ENCODE data around the gene PLEKHA7.
A peak's percentile ranks its signal among the peaks of the same experiment; 100 is the strongest.
"Not testable (repeated sequence)": the region's sequence is repeated elsewhere in the genome, so short reads cannot be mapped to it uniquely, and the experiment has no call there.

Gene PLEKHA7

DNA sequence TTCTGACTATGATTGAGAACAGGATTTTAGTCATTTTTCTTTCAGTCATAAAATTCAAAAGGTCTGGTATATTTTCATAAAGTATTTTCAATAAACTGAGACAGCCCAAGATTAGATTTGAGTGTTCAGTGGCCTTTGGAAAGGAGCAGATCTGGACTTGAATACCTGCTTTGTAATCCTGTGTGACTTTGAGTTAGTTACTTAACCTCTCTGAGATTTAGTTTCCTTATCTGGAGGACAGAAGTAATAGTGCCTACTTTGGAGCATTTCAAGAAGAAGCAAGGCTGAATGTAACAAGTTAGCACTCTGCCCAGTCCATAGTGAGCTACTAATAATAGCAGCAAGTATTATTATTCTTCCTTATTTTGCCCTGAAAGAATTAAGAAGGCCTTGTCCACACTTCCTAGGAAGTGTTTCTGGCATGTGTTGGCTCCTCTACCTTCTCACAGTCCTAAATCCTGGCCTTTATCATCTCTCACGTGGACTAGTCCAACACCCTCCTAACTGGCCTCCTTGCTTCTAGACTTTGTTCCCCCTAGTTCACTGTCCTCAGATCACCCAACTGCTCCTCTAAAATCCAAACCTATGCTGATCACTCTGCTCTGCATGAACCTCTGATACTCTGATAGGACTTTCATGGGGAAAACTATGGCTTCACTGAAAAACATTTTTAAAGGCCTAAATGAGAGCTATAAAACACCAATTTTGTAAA is 115.8 kb downstream of the PLEKHA7 start:
- in situ Hi-C loops (cut with HindIII; ENCODE audit: low pct_ligation_motif_present, low pct_unique_long_range_greater_than_20kb, low sequenced_read_pairs) = no loop called here
- DNase-seq = no peak

DNA sequence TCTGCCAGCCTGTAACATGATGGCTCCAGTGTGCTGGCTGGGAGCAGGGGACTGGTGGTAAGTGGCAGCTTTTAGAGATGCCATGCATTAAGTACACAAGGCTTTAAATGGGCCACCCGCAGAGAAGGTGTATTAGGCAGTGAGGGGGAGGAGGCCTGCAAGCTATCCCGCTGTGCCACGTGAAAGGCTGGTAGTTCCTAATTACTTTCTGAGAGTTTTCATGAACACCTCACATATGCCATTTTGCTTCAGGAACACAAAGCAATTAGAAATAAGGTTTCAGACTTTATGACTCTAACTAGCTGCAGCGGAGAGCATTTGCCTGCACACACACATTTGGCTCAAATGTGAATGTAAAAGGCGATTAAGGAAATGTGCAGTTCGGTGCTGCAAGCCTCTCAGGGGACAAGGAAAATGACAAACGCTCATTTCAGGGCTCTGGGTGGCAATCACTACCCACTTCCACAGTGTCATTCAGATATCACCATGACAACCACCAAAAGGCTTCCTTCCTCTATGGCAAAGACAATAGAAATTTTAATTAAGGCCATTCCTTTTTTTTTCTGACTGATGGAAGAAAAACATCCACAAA is 116.6 kb downstream of the PLEKHA7 start:
- no peak for DNase-seq

DNA sequence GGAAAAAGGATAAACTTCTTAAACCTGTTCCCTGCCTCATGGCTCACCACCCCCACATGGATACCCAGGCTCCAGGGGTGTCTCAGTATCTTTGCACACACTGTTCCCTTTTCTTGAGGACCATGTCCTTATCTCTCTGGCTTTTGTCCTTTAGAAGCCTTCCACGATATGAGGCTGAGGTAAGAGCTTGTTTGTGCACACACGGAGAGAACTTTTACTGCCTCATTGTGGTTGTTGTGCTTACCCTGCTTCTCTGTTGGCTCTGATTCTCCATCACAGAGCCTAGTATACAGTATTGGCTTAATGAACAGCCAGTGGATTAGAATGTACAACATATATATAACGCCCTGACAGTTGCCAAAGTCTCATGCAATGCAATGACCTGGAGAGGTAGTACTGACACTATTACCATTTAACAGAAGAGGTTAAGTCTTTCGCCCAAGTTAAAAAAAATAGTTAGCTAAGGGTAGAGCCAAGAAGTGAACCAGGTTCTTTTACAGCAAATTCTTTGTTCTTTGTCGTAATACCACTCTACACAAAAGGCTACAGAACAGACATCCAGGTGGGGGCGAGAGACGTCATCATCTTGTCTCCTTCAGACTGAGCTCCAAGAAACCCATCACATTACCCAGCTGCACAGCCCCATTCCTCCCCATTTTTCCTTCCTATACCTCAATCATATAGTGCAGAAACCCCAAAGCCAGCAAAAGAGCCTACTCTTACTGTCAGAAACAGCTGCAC is 117.3 kb downstream of the PLEKHA7 start:
- in situ Hi-C loops (cut with HindIII; ENCODE audit: low pct_ligation_motif_present, low pct_unique_long_range_greater_than_20kb, low sequenced_read_pairs) = no loop called here
- DNase-seq = no peak

More for the DNA sequence above, 116.6 kb downstream of the PLEKHA7 start:
- in situ Hi-C loops (cut with HindIII; ENCODE audit: low pct_ligation_motif_present, low pct_unique_long_range_greater_than_20kb, low sequenced_read_pairs) = no loop called here

DNA sequence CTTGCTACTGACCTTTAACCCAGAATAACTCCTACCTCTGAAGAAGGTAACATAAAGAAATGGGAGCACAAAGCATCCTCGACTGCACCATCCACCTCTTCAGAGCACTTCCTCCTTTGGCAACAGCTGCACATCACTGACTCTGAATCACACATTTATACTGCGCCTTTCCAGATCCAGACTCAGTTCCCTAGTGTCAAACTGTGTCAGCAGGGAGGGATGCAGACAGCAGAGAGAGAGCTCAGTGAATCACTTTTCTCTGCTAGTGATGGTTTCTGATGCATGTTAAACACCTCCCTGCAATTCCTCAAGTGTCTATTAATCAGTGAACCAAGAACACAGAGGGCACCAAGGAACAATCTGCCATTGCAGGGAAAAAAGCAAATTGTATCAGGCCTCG is 118.9 kb downstream of the PLEKHA7 start:
- peak; percentile 78 for DNase-seq
- in situ Hi-C loops (cut with HindIII; ENCODE audit: low pct_ligation_motif_present, low pct_unique_long_range_greater_than_20kb, low sequenced_read_pairs) = no loop called here

DNA sequence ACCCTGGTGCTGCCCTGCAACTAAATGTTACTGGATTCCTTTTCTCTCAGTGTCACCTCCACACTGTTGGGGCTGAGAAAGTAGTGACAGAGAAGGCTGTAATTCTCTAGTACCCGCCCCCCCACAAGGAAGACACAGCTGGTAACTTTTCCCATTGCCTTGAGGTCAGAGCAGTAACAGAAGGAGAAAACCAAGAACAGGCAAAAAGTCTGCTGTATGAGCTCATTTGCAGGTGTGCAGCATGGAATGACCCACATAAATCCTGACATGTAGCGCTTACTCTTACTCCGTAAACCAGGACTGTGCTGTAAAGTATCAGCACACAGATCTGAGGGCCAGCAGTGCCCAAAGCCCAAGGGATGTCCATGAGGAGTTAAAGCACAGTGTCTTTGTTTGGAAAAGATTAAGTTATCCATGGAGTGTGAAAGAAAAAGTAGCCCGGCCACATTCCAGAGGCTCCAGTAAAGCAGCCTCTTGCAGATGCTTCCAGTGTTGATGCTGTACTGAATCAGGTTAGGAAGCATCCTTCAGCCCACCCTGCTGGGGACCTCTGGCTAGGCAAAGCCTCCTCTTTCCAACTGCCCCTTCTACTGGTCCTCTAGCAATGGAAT is 120.7 kb downstream of the PLEKHA7 start:
- in situ Hi-C loops (cut with HindIII; ENCODE audit: low pct_ligation_motif_present, low pct_unique_long_range_greater_than_20kb, low sequenced_read_pairs) = no loop called here
- no peak for DNase-seq

DNA sequence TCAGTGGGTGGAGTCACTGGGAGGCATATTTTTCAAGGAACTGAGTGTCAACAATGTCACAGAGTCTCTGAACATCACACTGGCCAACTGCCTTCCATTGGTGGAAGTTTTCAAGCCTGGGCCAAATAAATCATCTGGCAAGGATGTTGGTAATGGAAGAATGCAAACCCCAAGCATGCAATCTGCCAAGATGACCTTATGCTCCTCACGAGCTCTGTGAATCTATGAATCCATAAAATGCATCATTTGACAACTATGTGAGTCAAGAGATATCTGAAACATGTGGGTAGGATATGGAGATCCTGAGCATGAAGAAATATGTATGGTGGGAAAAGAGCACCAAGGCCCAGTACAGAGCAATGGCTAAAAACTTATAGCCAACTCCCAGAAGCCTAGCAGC is 122.2 kb downstream of the PLEKHA7 start:
- DNase-seq = no peak
- in situ Hi-C loops (cut with HindIII; ENCODE audit: low pct_ligation_motif_present, low pct_unique_long_range_greater_than_20kb, low sequenced_read_pairs) = no loop called here

DNA sequence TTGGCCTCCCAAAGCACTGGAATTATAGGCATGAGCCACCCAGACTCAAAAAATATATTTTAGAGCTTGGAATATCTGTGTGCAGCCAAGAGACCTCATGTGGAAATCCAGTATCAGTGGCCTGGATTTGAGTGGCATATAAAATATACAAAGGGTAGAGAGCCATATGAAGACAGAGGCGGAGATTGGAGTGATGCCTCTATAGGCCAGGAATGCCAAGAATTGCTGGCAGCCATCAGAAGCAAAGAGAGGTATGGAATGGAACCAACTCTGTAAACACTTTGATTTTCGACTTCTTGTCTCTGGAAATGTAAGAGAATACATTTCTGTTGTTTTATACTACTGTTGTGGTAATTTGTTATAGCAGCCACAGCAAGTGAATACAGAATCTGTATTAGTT is 123.0 kb downstream of the PLEKHA7 start:
- in situ Hi-C loops (cut with HindIII; ENCODE audit: low pct_ligation_motif_present, low pct_unique_long_range_greater_than_20kb, low sequenced_read_pairs) = no loop called here
- DNase-seq = no peak

DNA sequence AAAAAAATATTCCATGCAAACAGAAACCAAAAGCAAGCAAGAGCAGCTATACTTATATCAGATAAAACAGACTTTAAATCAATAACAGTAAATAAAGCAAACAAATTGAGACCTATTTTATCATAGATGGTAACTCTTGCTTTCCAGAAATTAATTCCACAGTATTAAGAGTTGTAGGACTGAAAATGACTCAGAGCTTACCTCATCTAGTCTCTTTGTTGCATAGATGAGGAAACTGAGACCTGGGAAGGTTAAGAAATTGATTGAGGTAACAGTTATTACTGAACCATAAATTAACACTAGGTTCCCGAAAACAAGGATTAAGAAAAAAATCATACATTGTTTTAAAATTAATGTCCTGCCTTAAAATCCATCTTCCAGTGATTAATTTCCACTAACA is 123.8 kb downstream of the PLEKHA7 start:
- DNase-seq = no peak
- in situ Hi-C loops (cut with HindIII; ENCODE audit: low pct_ligation_motif_present, low pct_unique_long_range_greater_than_20kb, low sequenced_read_pairs) = no loop called here

DNA sequence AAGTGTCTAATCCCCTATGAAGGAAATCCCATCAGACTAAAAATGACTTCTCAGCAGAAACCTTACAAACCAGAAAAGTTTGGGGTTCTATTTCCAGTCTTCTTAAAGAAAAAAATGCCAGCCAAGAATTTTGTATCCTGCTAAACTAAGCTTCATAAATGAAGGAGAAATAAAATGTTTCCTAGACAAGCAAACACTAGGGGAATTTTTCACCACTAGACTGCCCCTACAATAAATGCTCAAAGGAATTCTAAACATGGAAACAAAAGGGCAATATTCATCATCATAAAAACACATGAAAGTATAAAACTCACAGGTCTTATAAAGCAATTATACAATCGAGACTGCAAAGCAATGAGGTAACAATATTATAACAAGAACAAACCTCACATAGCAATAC is 124.3 kb downstream of the PLEKHA7 start:
- in situ Hi-C loops (cut with HindIII; ENCODE audit: low pct_ligation_motif_present, low pct_unique_long_range_greater_than_20kb, low sequenced_read_pairs) = no loop called here
- DNase-seq = no peak

DNA sequence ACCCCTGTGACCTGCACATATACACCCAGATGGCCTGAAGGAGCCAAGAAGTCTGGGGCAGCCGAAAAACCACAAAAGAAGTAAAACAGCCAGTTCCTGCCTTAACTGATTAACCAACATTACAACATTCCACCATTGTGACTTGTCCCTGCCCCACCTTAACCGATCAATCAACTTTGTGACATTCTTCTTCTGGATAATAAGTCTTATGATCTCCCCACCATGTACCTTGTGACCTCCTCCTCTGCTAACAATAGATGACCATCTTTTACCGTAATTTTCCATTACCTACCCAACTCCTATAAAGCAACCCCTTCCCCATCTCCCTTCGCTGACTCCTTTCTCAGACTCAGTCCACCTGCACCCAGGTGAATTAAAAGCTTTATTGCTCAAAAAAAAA is 125.2 kb downstream of the PLEKHA7 start:
- DNase-seq; in situ Hi-C loops (cut with HindIII; ENCODE audit: low pct_ligation_motif_present, low pct_unique_long_range_greater_than_20kb, low sequenced_read_pairs): not testable (repeated sequence)

DNA sequence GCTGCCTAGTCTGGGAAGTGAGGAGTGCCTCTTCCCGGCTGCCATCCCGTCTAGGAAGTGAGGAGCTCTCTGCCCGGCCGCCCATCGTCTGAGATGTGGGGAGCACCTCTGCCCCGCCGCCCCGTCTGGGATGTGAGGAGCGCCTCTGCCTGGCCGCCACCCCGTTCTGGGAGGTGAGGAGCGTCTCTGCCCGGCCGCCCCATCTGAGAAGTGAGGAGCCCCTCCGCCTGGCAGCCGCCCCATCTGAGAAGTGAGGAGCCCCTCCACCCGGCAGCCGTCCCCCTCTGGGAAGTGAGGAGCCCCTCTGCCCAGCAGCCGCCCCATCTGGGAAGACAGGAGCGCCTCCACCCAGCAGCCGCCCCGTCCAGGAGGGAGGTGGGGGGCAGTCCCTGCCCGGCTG is 126.3 kb downstream of the PLEKHA7 start:
- DNase-seq; in situ Hi-C loops (cut with HindIII; ENCODE audit: low pct_ligation_motif_present, low pct_unique_long_range_greater_than_20kb, low sequenced_read_pairs): not testable (repeated sequence)

DNA sequence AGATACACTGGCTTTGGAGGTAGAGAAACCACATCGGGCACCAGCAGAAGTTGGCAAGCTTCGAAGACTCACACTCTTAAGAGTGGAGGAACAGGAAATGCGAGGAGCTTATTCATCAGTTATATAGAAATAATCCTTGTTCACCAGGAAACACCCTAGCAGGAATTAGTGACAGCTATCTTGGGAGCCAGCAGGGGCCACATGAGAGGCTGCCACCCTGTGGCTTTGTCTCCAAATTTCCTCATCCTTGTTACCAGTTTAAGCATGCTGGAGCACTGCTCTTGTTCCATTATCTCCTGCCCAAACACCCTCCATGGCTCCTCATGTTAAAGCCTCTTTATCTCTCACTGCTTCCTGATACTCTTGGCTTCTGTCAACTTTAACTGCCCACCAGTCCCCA is 131.0 kb downstream of the PLEKHA7 start:
- in situ Hi-C loops (cut with HindIII; ENCODE audit: low pct_ligation_motif_present, low pct_unique_long_range_greater_than_20kb, low sequenced_read_pairs) = no loop called here
- peak; percentile 33 for DNase-seq

DNA sequence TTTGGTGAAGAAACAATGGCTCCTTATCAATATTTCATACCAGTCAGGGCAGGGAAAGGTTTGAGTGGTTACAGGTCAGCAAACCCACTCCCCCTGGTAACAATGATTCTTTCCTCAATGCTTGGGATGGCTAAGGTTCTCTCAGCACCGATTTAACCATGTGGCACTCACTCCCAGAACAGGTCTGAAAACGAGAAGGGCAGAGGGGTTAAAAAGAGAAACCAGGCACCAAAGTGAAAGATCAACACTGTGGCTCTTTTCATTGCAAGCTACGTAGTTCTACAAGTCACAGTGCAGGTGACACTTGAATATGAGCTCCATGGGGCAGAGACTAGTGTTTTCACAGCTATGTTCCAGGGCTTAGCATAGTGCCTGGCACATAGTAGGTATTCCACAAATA is 132.4 kb downstream of the PLEKHA7 start:
- in situ Hi-C loops (cut with HindIII; ENCODE audit: low pct_ligation_motif_present, low pct_unique_long_range_greater_than_20kb, low sequenced_read_pairs) = no loop called here
- DNase-seq = no peak

DNA sequence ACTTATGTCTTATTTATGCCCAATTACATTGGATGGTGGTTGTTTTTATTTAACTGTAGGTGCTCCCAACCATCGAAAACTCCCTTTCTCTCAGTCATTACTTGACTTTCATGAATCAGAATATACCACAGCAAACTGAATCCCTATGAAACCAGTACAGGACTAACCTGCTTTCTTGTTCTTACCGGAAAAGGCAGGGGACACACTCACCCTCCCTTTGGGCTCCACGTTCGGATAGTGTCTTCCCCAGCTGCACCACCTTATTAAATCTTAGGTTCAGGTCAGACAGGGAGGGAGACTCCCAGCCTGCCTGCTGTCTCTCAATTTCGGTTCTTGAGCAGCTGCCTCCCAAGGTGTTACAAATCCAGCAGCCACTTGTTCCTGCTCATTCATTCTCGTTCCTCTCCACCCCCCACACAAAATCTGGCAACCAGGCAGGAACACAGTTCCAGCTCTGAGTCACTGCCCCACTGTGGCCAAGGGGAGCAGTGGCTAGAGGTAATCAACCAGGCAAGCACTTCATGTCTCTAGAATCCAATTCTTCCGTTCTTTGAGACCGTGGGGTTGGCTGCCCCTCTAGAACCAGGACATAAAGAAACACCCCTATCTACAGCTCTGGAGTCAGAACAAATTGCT is 133.0 kb downstream of the PLEKHA7 start:
- DNase-seq = peak; percentile 61
- in situ Hi-C loops (cut with HindIII; ENCODE audit: low pct_ligation_motif_present, low pct_unique_long_range_greater_than_20kb, low sequenced_read_pairs) = no loop called here

DNA sequence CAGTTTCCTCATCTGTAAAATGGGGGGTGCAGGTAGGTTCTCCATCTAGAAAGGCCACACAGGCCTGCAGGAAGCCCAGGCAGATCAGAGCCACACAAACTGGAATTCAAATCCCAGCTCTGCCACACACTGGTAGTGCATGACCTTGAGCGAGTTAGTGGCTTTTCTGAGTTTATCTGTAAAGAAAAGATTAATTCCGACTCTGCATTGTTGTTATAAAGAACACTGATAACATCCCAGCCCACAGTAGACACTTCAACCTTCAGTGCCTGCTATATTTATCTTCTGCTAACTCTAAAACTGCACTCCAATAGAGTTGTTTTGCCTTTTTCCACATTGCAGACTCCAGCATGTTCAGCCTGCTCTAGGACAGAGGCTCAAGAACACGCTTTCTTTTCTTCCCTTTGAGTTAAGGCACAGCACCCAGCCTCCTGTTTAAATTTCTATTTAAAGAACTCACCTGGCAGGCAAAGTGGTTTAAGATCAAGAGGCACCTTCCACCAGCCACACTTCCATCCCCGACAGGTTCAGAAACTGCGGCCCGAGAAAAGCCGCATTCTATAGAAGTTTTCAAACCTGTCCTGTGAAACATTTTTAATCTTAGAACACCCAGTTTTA is 133.9 kb downstream of the PLEKHA7 start:
- in situ Hi-C loops (cut with HindIII; ENCODE audit: low pct_ligation_motif_present, low pct_unique_long_range_greater_than_20kb, low sequenced_read_pairs) = no loop called here
- no peak for DNase-seq

DNA sequence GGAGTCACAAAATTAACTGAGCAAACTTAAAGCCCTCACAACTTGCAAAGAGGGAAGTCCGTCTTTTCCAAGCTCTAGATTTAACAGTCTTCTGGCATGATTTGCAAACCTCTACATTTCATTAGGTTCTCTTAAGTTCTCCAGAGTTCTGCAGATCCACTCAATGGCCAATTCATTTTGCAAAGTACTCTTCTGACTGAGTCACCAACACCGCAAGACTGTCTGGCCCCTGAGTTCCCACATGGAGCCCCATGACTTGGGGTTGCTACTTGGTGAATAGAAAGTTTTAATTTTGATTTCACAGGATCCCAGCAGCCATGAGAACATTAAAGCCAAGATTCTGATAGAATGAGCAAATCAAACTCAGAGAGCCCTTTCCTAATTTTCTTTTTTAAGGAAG is 134.5 kb downstream of the PLEKHA7 start:
- DNase-seq = no peak
- in situ Hi-C loops (cut with HindIII; ENCODE audit: low pct_ligation_motif_present, low pct_unique_long_range_greater_than_20kb, low sequenced_read_pairs) = no loop called here

DNA sequence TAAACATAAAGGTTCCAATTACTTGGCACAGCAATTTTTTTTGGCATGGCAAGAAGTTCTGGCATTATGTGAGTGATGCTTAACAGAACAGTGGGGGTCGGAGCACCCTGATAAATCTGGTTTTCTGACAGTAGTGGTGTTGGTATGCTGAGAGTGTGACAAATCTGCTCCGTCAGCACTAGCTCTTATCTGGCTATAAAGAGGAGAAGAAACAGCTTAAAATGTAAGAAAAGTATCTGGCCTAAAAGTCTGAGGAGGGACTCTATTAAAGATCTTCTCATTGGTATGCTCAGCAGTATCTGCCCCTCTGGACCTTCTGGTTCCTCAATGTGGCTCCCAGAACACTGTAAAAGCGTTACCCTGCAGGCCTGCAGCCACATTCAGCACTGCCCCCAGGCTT is 137.4 kb downstream of the PLEKHA7 start:
- no peak for DNase-seq
- in situ Hi-C loops (cut with HindIII; ENCODE audit: low pct_ligation_motif_present, low pct_unique_long_range_greater_than_20kb, low sequenced_read_pairs) = no loop called here

DNA sequence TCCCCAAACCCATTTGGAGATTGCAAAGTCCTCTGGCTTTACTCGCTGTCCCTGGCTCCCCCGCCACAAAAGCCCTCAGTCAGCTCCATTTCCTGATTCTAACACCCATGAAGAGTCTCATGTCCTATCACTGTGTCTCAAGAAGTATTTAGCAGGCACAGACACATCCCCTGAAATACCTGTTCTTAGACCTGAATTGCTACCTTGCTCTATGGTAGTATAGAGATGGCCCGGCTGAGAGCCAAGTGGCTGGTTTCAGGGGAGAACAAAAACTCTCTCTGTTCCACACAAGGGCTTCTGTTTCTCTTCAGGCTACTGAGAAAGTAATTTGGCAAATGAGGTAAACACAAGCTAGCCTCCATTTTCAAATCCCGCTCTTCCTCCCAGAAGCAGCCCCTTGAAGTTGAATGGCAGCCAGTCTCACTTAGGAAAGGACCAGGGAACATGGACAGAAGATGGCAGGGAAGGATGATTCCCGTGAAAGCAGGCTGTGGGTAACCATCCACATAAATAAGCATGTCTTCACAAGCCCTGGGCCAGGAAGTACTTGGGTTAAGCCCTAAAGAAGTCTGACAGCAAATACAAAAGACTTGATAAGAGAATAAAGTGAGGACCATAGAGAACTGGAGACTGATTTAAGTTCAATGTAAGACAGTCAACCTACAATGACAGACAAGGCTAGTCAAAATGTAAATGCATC is 138.0 kb downstream of the PLEKHA7 start:
- in situ Hi-C loops (cut with HindIII; ENCODE audit: low pct_ligation_motif_present, low pct_unique_long_range_greater_than_20kb, low sequenced_read_pairs) = no loop called here
- no peak for DNase-seq
